ENCODE results near the gene DCC.

DCC gene

GRCh38 chr18:52829320-52829719 lies 489.3 kb downstream of the DCC start:
- peak; percentile 57 for DNase-seq

GRCh38 chr18:52829876-52830405 lies 489.9 kb downstream of the DCC start:
- DNase-seq, result no peak

- no peak for DNase-seq
Measured at GRCh38 chr18:52844323-52844722, 504.3 kb downstream of the DCC start.

- DNase-seq, result peak; percentile 31
Measured at GRCh38 chr18:52845036-52845435, 505.0 kb downstream of the DCC start.

- no peak for DNase-seq
Measured at GRCh38 chr18:52850031-52850560, 510.1 kb downstream of the DCC start.

GRCh38 chr18:52861558-52861957 lies 521.6 kb downstream of the DCC start:
- no peak for DNase-seq

GRCh38 chr18:52869349-52869923 lies 529.4 kb downstream of the DCC start:
- no peak for DNase-seq

- peak; percentile 54 for DNase-seq
Measured at GRCh38 chr18:52869942-52870907, 530.2 kb downstream of the DCC start.

- DNase-seq, result no peak
Measured at GRCh38 chr18:52874774-52875173, 534.8 kb downstream of the DCC start.

GRCh38 chr18:52875725-52876124 lies 535.7 kb downstream of the DCC start:
- no peak for DNase-seq

- DNase-seq, result no peak
Measured at GRCh38 chr18:52888014-52888413, 548.0 kb downstream of the DCC start.

- DNase-seq, result no peak
Measured at GRCh38 chr18:52894801-52895200, 554.8 kb downstream of the DCC start.

GRCh38 chr18:52897611-52898484 lies 557.9 kb downstream of the DCC start:
- DNase-seq, result no peak

- no peak for DNase-seq
Measured at GRCh38 chr18:52898485-52899058, 558.6 kb downstream of the DCC start.

GRCh38 chr18:52902188-52902587 lies 562.2 kb downstream of the DCC start:
- no peak for DNase-seq

GRCh38 chr18:52903857-52904256 lies 563.9 kb downstream of the DCC start:
- DNase-seq, result peak; percentile 83

- DNase-seq, result no peak
Measured at GRCh38 chr18:52907543-52908308, 567.7 kb downstream of the DCC start.

GRCh38 chr18:52914148-52914547 lies 574.2 kb downstream of the DCC start:
- DNase-seq, result no peak

- DNase-seq, result no peak
Measured at GRCh38 chr18:52920665-52921064, 580.7 kb downstream of the DCC start.

- no peak for DNase-seq
Measured at GRCh38 chr18:52933356-52933755, 593.4 kb downstream of the DCC start.

GRCh38 chr18:52936931-52937330 lies 596.9 kb downstream of the DCC start:
- DNase-seq, result no peak

GRCh38 chr18:52937840-52938239 lies 597.8 kb downstream of the DCC start:
- DNase-seq, result no peak

Measured in eye (tissue), 1 donor.